SK-N-SH (cell line): ENCODE data around the gene GNAS. TPM values are rescaled to one million over a fixed set of nuclear protein-coding genes. Genes with fewer than 3 reads are reported as not detected.

Experiments
- CTCF ChIA-PET: fragments of 300-600, 350-600 bp; formaldehyde crosslinking; extraction: SDS; loops from one replicate; lab custom pipeline; 2021; lab: Yijun Ruan, JAX
- POLR2A ChIA-PET: fragments of 350-600 bp; sonication (Branson Sonifier 250); formaldehyde crosslinking; extraction: SDS; loops from one replicate; lab custom pipeline; 2020; ENCODE audit warnings: antibody characterized with exemption, inconsistent platforms; lab: Yijun Ruan, JAX
- DNase-seq: peaks from one replicate; pipeline ENCODE4 v3.0.0; 2012
- H2AFZ ChIP-seq: fragments of 200-600 bp; sonication (generic); 2 replicates; pipeline ENCODE4 v1.8.1; 2016; ENCODE audit warnings: antibody characterized with exemption, mild to moderate bottlenecking, low read depth
- H3F3A ChIP-seq: fragments of 200-600 bp; sonication (generic); replicated peaks from 2 replicates; pipeline ENCODE3; 2016; ENCODE audit warnings: antibody characterized with exemption, mild to moderate bottlenecking; ENCODE audit not compliant: insufficient read depth
- H3K27ac ChIP-seq, 2 experiments: fragments of 200-500 bp in 1 of 2; fragments of 200-600 bp in 1 of 2; sonication (Bioruptor generic) in 1 of 2; sonication (generic), shearing (Covaris generic) in 1 of 2; 2 replicates each; pipeline versions ENCODE4 v1.5.1 to v1.6.1; 2014 to 2016; ENCODE audit warnings: low read depth in 2 of 2, inconsistent platforms in 1 of 2, low read length in 1 of 2, mild to moderate bottlenecking in 1 of 2, mixed read lengths in 1 of 2
- H3K27me3 ChIP-seq: fragments of 200-600 bp; sonication (generic), shearing (Covaris generic); 2 replicates; pipeline ENCODE4 v1.6.1; 2016; ENCODE audit warnings: mixed run types; ENCODE audit not compliant: insufficient read depth
- H3K36me3 ChIP-seq, 2 experiments: fragments of 200-500 bp in 1 of 2; fragments of 200-600 bp in 1 of 2; sonication (Bioruptor generic) in 1 of 2; sonication (generic) in 1 of 2; replicated peaks in 1 of 2; 2 replicates each; pipeline versions ENCODE3 to v1.5.1; 2014 to 2016; ENCODE audit warnings: low read length in 1 of 2, mild to moderate bottlenecking in 1 of 2; ENCODE audit not compliant: insufficient read depth in 2 of 2, control insufficient read depth in 1 of 2
- H3K4me1 ChIP-seq, 2 experiments: fragments of 200-500 bp in 1 of 2; fragments of 200-600 bp in 1 of 2; sonication (Bioruptor generic) in 1 of 2; sonication (generic), shearing (Covaris generic) in 1 of 2; 2 replicates each; pipeline versions ENCODE4 v1.5.1 to v1.6.1; 2014 to 2016; ENCODE audit warnings: low read depth in 1 of 2, low read length in 1 of 2, mixed run types in 1 of 2; ENCODE audit not compliant: insufficient read depth in 2 of 2, control insufficient read depth in 1 of 2
- H3K4me2 ChIP-seq: fragments of 200-600 bp; sonication (generic), shearing (Covaris generic); 2 replicates; pipeline ENCODE4 v1.6.1; 2017; ENCODE audit warnings: mixed run types
- H3K4me3 ChIP-seq, 2 experiments: fragments of 200-500 bp in 1 of 2; fragments of 200-600 bp in 1 of 2; sonication (Bioruptor generic) in 1 of 2; sonication (generic), shearing (Covaris generic) in 1 of 2; 2 replicates each; pipeline versions ENCODE4 v1.5.1 to v1.8.1; 2014 to 2016; ENCODE audit warnings: low read depth in 2 of 2, inconsistent platforms in 1 of 2, low read length in 1 of 2, mild to moderate bottlenecking in 1 of 2, mixed read lengths in 1 of 2, moderate library complexity in 1 of 2
- H3K79me2 ChIP-seq: fragments of 200-600 bp; sonication (generic); 2 replicates; pipeline ENCODE4 v1.8.1; 2017; ENCODE audit warnings: mild to moderate bottlenecking; ENCODE audit not compliant: insufficient read depth
- H3K9ac ChIP-seq: fragments of 200-600 bp; sonication (generic); 2 replicates; pipeline ENCODE4 v1.6.1; 2017; ENCODE audit warnings: mixed run types
- H3K9me2 ChIP-seq: fragments of 200-600 bp; sonication (generic); 2 replicates; pipeline ENCODE4 v1.6.1; 2017; ENCODE audit warnings: mixed run types
- H3K9me3 ChIP-seq: fragments of 200-600 bp; sonication (generic); 2 replicates; pipeline ENCODE4 v1.6.1; 2017; ENCODE audit warnings: mixed run types, mild to moderate bottlenecking, moderate library complexity
- H4K20me1 ChIP-seq: fragments of 200-600 bp; sonication (generic); 2 replicates; pipeline ENCODE4 v1.6.1; 2017; ENCODE audit warnings: mild to moderate bottlenecking, mixed run types; ENCODE audit not compliant: insufficient read depth
- GABPA ChIP-seq: IDR thresholded peaks from 2 replicates; pipeline ENCODE4 v1.4.0; 2012; ENCODE audit warnings: low read depth, mild to moderate bottlenecking
- GATA2 ChIP-seq: sonication (generic); formaldehyde crosslinking; IDR thresholded peaks from 2 replicates; pipeline ENCODE4 v1.5.0; 2020; ENCODE audit warnings: mild to moderate bottlenecking, missing genetic modification reagents
- JUND ChIP-seq: IDR thresholded peaks from 2 replicates; pipeline ENCODE4 v1.4.0; 2012
- MEF2A ChIP-seq: IDR thresholded peaks from 2 replicates; pipeline ENCODE4 v1.4.0; 2012; ENCODE audit warnings: low read depth, borderline replicate concordance
- MXI1 ChIP-seq: IDR thresholded peaks from 2 replicates; pipeline ENCODE4 v1.6.1; 2012; ENCODE audit warnings: mild to moderate bottlenecking, low read depth, low read length, improper control_type of control experiment
- NFIC ChIP-seq: IDR thresholded peaks from 2 replicates; pipeline ENCODE4 v1.4.0; 2012; ENCODE audit warnings: borderline replicate concordance
- NRF1 ChIP-seq: IDR thresholded peaks from 2 replicates; pipeline ENCODE4 v1.6.1; 2012; ENCODE audit warnings: low read depth, mild to moderate bottlenecking, low read length
- POLR2AphosphoS5 ChIP-seq: IDR thresholded peaks from 2 replicates; pipeline ENCODE4 v1.6.1; 2012; ENCODE audit warnings: low read depth, low read length
- RAD21 ChIP-seq: IDR thresholded peaks from 2 replicates; pipeline ENCODE4 v1.6.1; 2012; ENCODE audit warnings: mild to moderate bottlenecking, low read length
- RXRA ChIP-seq: IDR thresholded peaks from 2 replicates; pipeline ENCODE4 v1.4.0; 2012; ENCODE audit warnings: low read depth, mild to moderate bottlenecking, borderline replicate concordance
- YY1 ChIP-seq: IDR thresholded peaks from 2 replicates; pipeline ENCODE4 v1.4.0; 2012; ENCODE audit warnings: low read depth, mild to moderate bottlenecking
- WGBS: methylation state at CpG from one replicate; pipeline ENCODE4 v1.1.6; 2017; ENCODE audit warnings: low lambda C conversion rate; 5-methylcytosine and 5-hydroxymethylcytosine counted together
- polyA plus RNA-seq, 3 experiments: library from polyadenylated mRNA; depleted of rRNA; stranded (reverse); fragments of >200 nt; gene quantifications; 2 replicates each; pipeline ENCODE4 v1.2.3, GENCODE V29; 2012
- TF ChIP-seq, protein P1 (sequence below): fragments of 150-350 bp; IDR thresholded peaks from 2 replicates; pipeline ENCODE4 v1.6.1; 2017; ENCODE audit warnings: antibody characterized with exemption, low read length, low read depth, borderline replicate concordance
- TF ChIP-seq, protein P2 (sequence below): fragments of 200-600 bp; sonication (generic); IDR thresholded peaks from 2 replicates; pipeline ENCODE4 v1.6.1; 2017; ENCODE audit warnings: antibody characterized with exemption, mild to moderate bottlenecking, moderate library complexity
- TF ChIP-seq, protein P3 (sequence below): fragments of 150-350 bp; IDR thresholded peaks from 2 replicates; pipeline ENCODE4 v1.6.1; 2016; ENCODE audit warnings: mild to moderate bottlenecking, low read depth, low read length
- TF ChIP-seq, protein P4 (sequence below): IDR thresholded peaks from 2 replicates; pipeline ENCODE4 v1.6.1; 2012; ENCODE audit warnings: mild to moderate bottlenecking, low read depth, low read length, moderate library complexity

The GNAS gene
- polyA plus RNA-seq, 1 of the 3 experiments (the other 2 are of a cell fraction), result 1,562 TPM

DNA sequence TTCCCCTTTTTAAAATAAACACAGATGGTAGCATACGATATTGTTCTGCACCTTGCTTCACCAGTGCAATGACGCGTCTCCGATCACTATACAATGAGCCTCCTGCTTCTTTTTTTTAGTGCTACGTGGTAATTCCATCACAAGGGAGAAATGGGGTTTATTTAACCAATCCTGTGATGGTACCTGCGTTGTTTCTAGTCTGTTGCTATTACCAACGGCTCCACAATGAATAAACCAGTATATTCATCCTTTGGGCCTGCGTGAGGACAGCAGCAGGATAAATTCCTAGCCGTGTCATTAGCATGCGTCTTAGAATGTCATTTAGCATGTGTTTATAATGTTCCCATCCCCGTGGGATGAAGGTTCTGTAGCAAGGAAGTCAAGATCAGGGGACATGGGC is 44.7 kb upstream of the GNAS start (continued):
- TF ChIP-seq, protein P1, sequence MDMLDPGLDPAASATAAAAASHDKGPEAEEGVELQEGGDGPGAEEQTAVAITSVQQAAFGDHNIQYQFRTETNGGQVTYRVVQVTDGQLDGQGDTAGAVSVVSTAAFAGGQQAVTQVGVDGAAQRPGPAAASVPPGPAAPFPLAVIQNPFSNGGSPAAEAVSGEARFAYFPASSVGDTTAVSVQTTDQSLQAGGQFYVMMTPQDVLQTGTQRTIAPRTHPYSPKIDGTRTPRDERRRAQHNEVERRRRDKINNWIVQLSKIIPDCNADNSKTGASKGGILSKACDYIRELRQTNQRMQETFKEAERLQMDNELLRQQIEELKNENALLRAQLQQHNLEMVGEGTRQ, result no peak
- no peak for TF ChIP-seq GATA2 (CRISPR knock-in tag)

DNA sequence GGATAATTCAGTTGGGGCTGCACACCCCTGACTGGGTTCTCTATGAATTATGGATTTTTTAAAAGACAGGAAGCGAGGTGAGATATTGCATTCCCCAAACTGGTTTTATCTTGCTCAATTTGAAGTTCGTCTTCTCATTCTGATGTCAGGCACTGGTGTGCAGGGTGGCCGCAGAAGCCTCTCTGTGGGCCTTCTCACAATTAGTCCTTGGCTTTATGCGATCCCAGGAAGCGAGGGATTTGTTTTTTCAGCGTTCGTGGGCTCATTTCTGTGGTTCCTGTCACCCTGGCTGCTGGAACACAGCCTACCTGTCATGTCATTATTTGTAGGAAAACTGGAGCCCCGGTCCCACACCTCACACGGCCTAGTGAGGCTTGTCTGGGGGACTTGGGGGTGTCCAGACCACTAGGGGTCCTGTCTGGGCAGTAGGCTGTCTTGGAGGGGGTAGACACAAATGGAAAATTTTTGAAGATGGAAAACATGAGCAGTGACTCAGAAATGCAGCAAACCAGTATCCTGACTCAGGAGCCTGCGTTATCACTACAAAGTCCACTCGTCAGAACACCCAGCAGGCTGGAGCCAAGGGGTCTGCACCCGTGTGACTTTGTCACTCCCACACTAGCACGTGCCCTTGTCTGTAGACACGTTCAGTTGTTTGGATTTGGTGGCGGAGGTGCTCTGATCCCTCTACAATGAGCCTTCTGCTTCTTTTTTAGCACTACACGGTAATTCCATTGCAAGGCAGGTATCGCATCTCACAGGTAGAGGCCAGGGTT is 44.1 kb upstream of the GNAS start:
- TF ChIP-seq MEF2A (no peak), RAD21 (no peak), POLR2AphosphoS5 (no peak), JUND (no peak), NRF1 (no peak), YY1 (no peak), GABPA (no peak), RXRA (no peak), NFIC (no peak), MXI1 (no peak)
- TF ChIP-seq, protein P1, result no peak
- TF ChIP-seq, protein P2, sequence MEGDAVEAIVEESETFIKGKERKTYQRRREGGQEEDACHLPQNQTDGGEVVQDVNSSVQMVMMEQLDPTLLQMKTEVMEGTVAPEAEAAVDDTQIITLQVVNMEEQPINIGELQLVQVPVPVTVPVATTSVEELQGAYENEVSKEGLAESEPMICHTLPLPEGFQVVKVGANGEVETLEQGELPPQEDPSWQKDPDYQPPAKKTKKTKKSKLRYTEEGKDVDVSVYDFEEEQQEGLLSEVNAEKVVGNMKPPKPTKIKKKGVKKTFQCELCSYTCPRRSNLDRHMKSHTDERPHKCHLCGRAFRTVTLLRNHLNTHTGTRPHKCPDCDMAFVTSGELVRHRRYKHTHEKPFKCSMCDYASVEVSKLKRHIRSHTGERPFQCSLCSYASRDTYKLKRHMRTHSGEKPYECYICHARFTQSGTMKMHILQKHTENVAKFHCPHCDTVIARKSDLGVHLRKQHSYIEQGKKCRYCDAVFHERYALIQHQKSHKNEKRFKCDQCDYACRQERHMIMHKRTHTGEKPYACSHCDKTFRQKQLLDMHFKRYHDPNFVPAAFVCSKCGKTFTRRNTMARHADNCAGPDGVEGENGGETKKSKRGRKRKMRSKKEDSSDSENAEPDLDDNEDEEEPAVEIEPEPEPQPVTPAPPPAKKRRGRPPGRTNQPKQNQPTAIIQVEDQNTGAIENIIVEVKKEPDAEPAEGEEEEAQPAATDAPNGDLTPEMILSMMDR, result no peak
- TF ChIP-seq, protein P3, sequence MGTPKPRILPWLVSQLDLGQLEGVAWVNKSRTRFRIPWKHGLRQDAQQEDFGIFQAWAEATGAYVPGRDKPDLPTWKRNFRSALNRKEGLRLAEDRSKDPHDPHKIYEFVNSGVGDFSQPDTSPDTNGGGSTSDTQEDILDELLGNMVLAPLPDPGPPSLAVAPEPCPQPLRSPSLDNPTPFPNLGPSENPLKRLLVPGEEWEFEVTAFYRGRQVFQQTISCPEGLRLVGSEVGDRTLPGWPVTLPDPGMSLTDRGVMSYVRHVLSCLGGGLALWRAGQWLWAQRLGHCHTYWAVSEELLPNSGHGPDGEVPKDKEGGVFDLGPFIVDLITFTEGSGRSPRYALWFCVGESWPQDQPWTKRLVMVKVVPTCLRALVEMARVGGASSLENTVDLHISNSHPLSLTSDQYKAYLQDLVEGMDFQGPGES, result no peak
- TF ChIP-seq, protein P4, sequence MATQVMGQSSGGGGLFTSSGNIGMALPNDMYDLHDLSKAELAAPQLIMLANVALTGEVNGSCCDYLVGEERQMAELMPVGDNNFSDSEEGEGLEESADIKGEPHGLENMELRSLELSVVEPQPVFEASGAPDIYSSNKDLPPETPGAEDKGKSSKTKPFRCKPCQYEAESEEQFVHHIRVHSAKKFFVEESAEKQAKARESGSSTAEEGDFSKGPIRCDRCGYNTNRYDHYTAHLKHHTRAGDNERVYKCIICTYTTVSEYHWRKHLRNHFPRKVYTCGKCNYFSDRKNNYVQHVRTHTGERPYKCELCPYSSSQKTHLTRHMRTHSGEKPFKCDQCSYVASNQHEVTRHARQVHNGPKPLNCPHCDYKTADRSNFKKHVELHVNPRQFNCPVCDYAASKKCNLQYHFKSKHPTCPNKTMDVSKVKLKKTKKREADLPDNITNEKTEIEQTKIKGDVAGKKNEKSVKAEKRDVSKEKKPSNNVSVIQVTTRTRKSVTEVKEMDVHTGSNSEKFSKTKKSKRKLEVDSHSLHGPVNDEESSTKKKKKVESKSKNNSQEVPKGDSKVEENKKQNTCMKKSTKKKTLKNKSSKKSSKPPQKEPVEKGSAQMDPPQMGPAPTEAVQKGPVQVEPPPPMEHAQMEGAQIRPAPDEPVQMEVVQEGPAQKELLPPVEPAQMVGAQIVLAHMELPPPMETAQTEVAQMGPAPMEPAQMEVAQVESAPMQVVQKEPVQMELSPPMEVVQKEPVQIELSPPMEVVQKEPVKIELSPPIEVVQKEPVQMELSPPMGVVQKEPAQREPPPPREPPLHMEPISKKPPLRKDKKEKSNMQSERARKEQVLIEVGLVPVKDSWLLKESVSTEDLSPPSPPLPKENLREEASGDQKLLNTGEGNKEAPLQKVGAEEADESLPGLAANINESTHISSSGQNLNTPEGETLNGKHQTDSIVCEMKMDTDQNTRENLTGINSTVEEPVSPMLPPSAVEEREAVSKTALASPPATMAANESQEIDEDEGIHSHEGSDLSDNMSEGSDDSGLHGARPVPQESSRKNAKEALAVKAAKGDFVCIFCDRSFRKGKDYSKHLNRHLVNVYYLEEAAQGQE, result no peak
- POLR2A ChIA-PET, result no interaction called here
- no peaks in the 10 kb centered on the region for H4K20me1 ChIP-seq
- H3K36me3 ChIP-seq, result no peaks in the 10 kb centered on the region
- H3K27ac ChIP-seq, result no peak overlapping the region
- no peaks in the 10 kb centered on the region for H3K79me2 ChIP-seq
- H3K9ac ChIP-seq, result no peak overlapping the region
- H3K9me3 ChIP-seq, result no peaks in the 10 kb centered on the region
- no peak overlapping the region for H3K4me2 ChIP-seq
- no peak for DNase-seq
- H3F3A ChIP-seq, result no peaks in the 10 kb centered on the region
- CTCF ChIA-PET, result interaction anchor here (1.0 kb wide), 1 partner anchor 44 kb away, joined by 3 read pairs; the partner anchor contains the start of gene GNAS
- no peak overlapping the region for H2AFZ ChIP-seq
- H3K4me3 ChIP-seq, result no peak overlapping the region
- H3K4me1 ChIP-seq, result no peaks in the 10 kb centered on the region
- no peaks in the 10 kb centered on the region for H3K9me2 ChIP-seq
- WGBS, result 76% methylated on average over 17 of the region's 17 CpGs
- no peaks in the 10 kb centered on the region for H3K27me3 ChIP-seq
